ENCODE measurements around the gene PUS1. TPM values are rescaled to one million over a fixed set of nuclear protein-coding genes. Genes with fewer than 3 reads are reported as not detected.

The PUS1 gene
- total and polyA plus RNA-seq, 5 experiments from 2014 or later, result 16.9 to 57.0 (median 35.1) TPM

- no peaks in the 10 kb centered on the region for H3K9me3 Mint-ChIP-seq
- ATAC-seq (peak; percentile 33 to 43), DNase-seq (peak in 1 of 10 donors; percentile 48)
- H3K36me3 Mint-ChIP-seq, result peaks cover 0 to 2% (median 0%) of the 10 kb centered on the region in 3 donors
- H3K4me1 Mint-ChIP-seq, result peaks cover 10 to 32% (median 22%) of the 10 kb centered on the region in 4 donors
- peak overlapping the region; percentile 76 to 96 (median 88) for H3K27ac Mint-ChIP-seq
- POLR2A ChIA-PET, result interaction anchor here (1.0 to 2.1 kb wide), 2 partner anchors 33 to 34 kb away, joined by 3 to 7 read pairs; no protein-coding TSS in a partner anchor
- peak overlapping the region; percentile 75 to 95 (median 88) for H3K4me3 Mint-ChIP-seq
- no peaks in the 10 kb centered on the region for H3K27me3 Mint-ChIP-seq
These were observed 33.4 kb upstream of the PUS1 start for GRCh38 chr12:131895640-131896079.

GRCh38 chr12:131896080-131896810 is 32.8 kb upstream of the PUS1 start:
- Mint-ChIP-seq H3K4me1 (peaks cover 10 to 32% (median 22%) of the 10 kb centered on the region in 4 donors), H3K9me3 (no peaks in the 10 kb centered on the region), H3K36me3 (peaks cover 0 to 2% (median 0%) of the 10 kb centered on the region in 3 donors), H3K27ac (peak overlapping the region in 6 of 10 donors; percentile 20 to 96 (median 86)), H3K4me3 (peak overlapping the region; percentile 68 to 95 (median 88)), H3K27me3 (no peaks in the 10 kb centered on the region)
- POLR2A ChIA-PET, result interaction anchor here (0.7 to 2.1 kb wide), 5 partner anchors 14 to 80 kb away, joined by 3 to 7 read pairs (median 3); no protein-coding TSS in a partner anchor
- peak in 9 of 10 donors; percentile 21 to 61 (median 50) for DNase-seq
- peak; percentile 37 to 47 for ATAC-seq

GRCh38 chr12:131896811-131897270 is 32.2 kb upstream of the PUS1 start:
- H3K36me3 Mint-ChIP-seq, result peaks cover 0 to 2% (median 0%) of the 10 kb centered on the region in 3 donors
- H3K4me3 Mint-ChIP-seq, result peak overlapping the region; percentile 60 to 95 (median 88)
- POLR2A ChIA-PET, result interaction anchor here (0.9 to 2.1 kb wide), 4 partner anchors 13 to 33 kb away, joined by 3 to 7 read pairs (median 3); no protein-coding TSS in a partner anchor
- no peaks in the 10 kb centered on the region for H3K9me3 Mint-ChIP-seq
- no peak for ATAC-seq
- H3K27ac Mint-ChIP-seq, result peak overlapping the region in 3 of 10 donors; percentile 52 to 92 (median 66)
- DNase-seq, result peak in 1 of 10 donors; percentile 57
- H3K27me3 Mint-ChIP-seq, result no peaks in the 10 kb centered on the region
- peaks cover 12 to 35% (median 24%) of the 10 kb centered on the region in 4 donors for H3K4me1 Mint-ChIP-seq

- H3K27ac Mint-ChIP-seq, result peak overlapping the region in 5 of 10 donors; percentile 26 to 75 (median 40)
- H3K4me3 Mint-ChIP-seq, result peak overlapping the region; percentile 43 to 95 (median 82)
- POLR2A ChIA-PET, result interaction anchor here (1.0 to 2.1 kb wide), 2 partner anchors 30 to 31 kb away, joined by 3 to 7 read pairs; no protein-coding TSS in a partner anchor
- ATAC-seq (no peak), DNase-seq (peak in 1 of 10 donors; percentile 42)
- peaks cover 15 to 37% (median 26%) of the 10 kb centered on the region in 4 donors for H3K4me1 Mint-ChIP-seq
- H3K27me3 Mint-ChIP-seq, result no peaks in the 10 kb centered on the region
- peaks cover 0 to 2% (median 0%) of the 10 kb centered on the region in 3 donors for H3K36me3 Mint-ChIP-seq
- H3K9me3 Mint-ChIP-seq, result no peaks in the 10 kb centered on the region
These were observed 31.8 kb upstream of the PUS1 start for GRCh38 chr12:131897276-131897675.

- Mint-ChIP-seq H3K36me3 (peaks cover 0 to 2% (median 0%) of the 10 kb centered on the region in 3 donors), H3K4me3 (peak overlapping the region in 7 of 10 donors; percentile 18 to 90 (median 39)), H3K27me3 (no peaks in the 10 kb centered on the region), H3K9me3 (no peaks in the 10 kb centered on the region), H3K4me1 (peaks cover 15 to 40% (median 29%) of the 10 kb centered on the region in 4 donors), H3K27ac (peak overlapping the region in 3 of 10 donors; percentile 31 to 53 (median 46))
- DNase-seq, result no peak
- POLR2A ChIA-PET, result interaction anchor here (0.6 to 1.1 kb wide), 2 partner anchors 33 kb away, joined by 3 to 4 read pairs; no protein-coding TSS in a partner anchor
- ATAC-seq, result no peak
These were observed 31.2 kb upstream of the PUS1 start for GRCh38 chr12:131897875-131898274.

- Mint-ChIP-seq H3K4me3 (no peak overlapping the region), H3K9me3 (no peaks in the 10 kb centered on the region), H3K4me1 (peaks cover 16 to 59% (median 32%) of the 10 kb centered on the region in 4 donors), H3K27ac (no peak overlapping the region), H3K27me3 (no peaks in the 10 kb centered on the region), H3K36me3 (peaks cover 0 to 2% (median 0%) of the 10 kb centered on the region in 3 donors)
- DNase-seq, result no peak
- POLR2A ChIA-PET, result interaction anchor here (0.6 kb wide), 1 partner anchor 75 kb away, joined by 6 read pairs; no protein-coding TSS in a partner anchor
- ATAC-seq, result no peak
These were observed 28.7 kb upstream of the PUS1 start for GRCh38 chr12:131900397-131900796.

GRCh38 chr12:131901431-131902331 is 27.4 kb upstream of the PUS1 start:
- ATAC-seq (no peak), DNase-seq (no peak)
- peak overlapping the region in 1 of 10 donors; percentile 33 for H3K27ac Mint-ChIP-seq
- peaks cover 0 to 2% (median 0%) of the 10 kb centered on the region in 3 donors for H3K36me3 Mint-ChIP-seq
- H3K27me3 Mint-ChIP-seq, result no peaks in the 10 kb centered on the region
- H3K4me3 Mint-ChIP-seq, result no peak overlapping the region
- POLR2A ChIA-PET, result interaction anchor here (0.7 kb wide), 1 partner anchor 23 kb away, joined by 3 read pairs; no protein-coding TSS in a partner anchor
- H3K9me3 Mint-ChIP-seq, result no peaks in the 10 kb centered on the region
- H3K4me1 Mint-ChIP-seq, result peaks cover 17 to 55% (median 30%) of the 10 kb centered on the region in 4 donors

- DNase-seq, result no peak
- Mint-ChIP-seq H3K9me3 (no peaks in the 10 kb centered on the region), H3K27ac (peak overlapping the region in 2 of 10 donors; percentile 8 to 19), H3K27me3 (no peaks in the 10 kb centered on the region), H3K4me1 (peaks cover 13 to 47% (median 23%) of the 10 kb centered on the region in 4 donors), H3K4me3 (no peak overlapping the region), H3K36me3 (no peaks in the 10 kb centered on the region)
- no peak for ATAC-seq
- POLR2A ChIA-PET, result interaction anchor here (1.1 kb wide), 1 partner anchor 10 kb away, joined by 4 read pairs; no protein-coding TSS in a partner anchor
These were observed 26.5 kb upstream of the PUS1 start for GRCh38 chr12:131902332-131903241.

GRCh38 chr12:131903270-131904255 is 25.5 kb upstream of the PUS1 start:
- POLR2A ChIA-PET, result interaction anchor here (1.1 kb wide), 1 partner anchor 9 kb away, joined by 4 read pairs; no protein-coding TSS in a partner anchor
- Mint-ChIP-seq H3K9me3 (no peaks in the 10 kb centered on the region), H3K27me3 (no peaks in the 10 kb centered on the region), H3K4me1 (peaks cover 13 to 39% (median 20%) of the 10 kb centered on the region in 4 donors), H3K4me3 (no peak overlapping the region), H3K36me3 (no peaks in the 10 kb centered on the region), H3K27ac (peak overlapping the region in 3 of 10 donors; percentile 65 to 90 (median 69))
- peak in 1 of 10 donors; percentile 63 for DNase-seq
- no peak for ATAC-seq

- POLR2A ChIA-PET, result no interaction called here
- Mint-ChIP-seq H3K36me3 (peaks cover 0 to 3% (median 0%) of the 10 kb centered on the region in 3 donors), H3K4me1 (peaks cover 13 to 39% (median 20%) of the 10 kb centered on the region in 4 donors), H3K9me3 (no peaks in the 10 kb centered on the region), H3K27me3 (no peaks in the 10 kb centered on the region), H3K4me3 (no peak overlapping the region), H3K27ac (peak overlapping the region in 3 of 10 donors; percentile 53 to 90 (median 83))
- DNase-seq (peak in 1 of 10 donors; percentile 40), ATAC-seq (no peak)
These were observed 24.7 kb upstream of the PUS1 start for GRCh38 chr12:131904346-131904745.
